ENCODE results near the gene CYB5RL. TPM values are rescaled to one million over a fixed set of nuclear protein-coding genes. Genes with fewer than 3 reads are reported as not detected.

CYB5RL gene
- total RNA-seq, 1 experiment from 2014 or later = 12.9 TPM

DNA sequence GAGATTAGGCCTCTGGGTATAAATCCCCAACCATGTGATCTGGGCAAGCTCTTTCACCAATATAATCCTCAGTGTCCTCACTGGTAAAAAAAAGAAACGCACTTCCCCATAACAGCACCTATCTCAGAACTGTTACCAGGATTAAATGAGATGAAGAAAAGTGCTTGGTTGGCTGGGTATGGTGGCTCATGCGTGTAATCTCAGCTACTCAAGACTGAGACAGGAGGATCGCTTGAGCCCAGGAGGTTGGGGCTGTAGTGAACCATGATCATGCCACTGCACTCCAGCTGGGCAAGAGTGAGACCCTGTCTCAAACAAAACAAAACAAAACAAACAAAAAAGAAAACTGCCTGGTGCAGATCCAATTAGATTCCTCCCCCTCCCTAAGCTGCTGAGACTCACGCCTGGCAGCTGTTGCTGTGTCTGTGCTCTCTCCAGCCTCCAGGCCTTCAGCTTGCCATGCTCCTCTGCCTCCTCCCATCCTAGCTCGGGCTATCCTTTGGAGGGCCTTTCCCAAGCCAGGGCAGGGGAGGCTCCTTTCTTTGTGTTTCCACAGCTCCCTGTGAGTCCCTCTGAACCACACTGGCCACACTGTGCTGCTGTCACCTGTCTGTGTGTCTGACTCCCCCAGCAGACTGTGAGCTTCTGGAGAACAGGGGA lies 19.0 kb downstream of the CYB5RL start:
- intact Hi-C loops (cut with micrococcal nuclease; ENCODE audit: unreplicated experiment) = no loop called here
- Mint-ChIP-seq H3K4me3 (ENCODE audit: low read depth, unreplicated experiment) (no peak overlapping the region), H3K4me1 (ENCODE audit: low read depth, unreplicated experiment) (no peaks in the 10 kb centered on the region), H3K9me3 (ENCODE audit: low read depth, unreplicated experiment) (no peaks in the 10 kb centered on the region), H3K27me3 (ENCODE audit: unreplicated experiment) (no peaks in the 10 kb centered on the region), H3K36me3 (ENCODE audit: insufficient read depth, unreplicated experiment) (no peaks in the 10 kb centered on the region), H3K27ac (ENCODE audit: unreplicated experiment) (no peak overlapping the region)
- CTCF ChIA-PET = interaction anchor here (1.2 kb wide), 1 partner anchor 19 kb away, joined by 4 read pairs; the partner anchor contains the start of genes CYB5RL and MRPL37
- TF ChIP-seq, protein P1, sequence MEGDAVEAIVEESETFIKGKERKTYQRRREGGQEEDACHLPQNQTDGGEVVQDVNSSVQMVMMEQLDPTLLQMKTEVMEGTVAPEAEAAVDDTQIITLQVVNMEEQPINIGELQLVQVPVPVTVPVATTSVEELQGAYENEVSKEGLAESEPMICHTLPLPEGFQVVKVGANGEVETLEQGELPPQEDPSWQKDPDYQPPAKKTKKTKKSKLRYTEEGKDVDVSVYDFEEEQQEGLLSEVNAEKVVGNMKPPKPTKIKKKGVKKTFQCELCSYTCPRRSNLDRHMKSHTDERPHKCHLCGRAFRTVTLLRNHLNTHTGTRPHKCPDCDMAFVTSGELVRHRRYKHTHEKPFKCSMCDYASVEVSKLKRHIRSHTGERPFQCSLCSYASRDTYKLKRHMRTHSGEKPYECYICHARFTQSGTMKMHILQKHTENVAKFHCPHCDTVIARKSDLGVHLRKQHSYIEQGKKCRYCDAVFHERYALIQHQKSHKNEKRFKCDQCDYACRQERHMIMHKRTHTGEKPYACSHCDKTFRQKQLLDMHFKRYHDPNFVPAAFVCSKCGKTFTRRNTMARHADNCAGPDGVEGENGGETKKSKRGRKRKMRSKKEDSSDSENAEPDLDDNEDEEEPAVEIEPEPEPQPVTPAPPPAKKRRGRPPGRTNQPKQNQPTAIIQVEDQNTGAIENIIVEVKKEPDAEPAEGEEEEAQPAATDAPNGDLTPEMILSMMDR (IDR thresholded peaks at IDR 0.05; ENCODE audit: unreplicated experiment) = no peak
- no peak for DNase-seq
- no TSS peak for BruUV-seq (replicated peaks)

DNA sequence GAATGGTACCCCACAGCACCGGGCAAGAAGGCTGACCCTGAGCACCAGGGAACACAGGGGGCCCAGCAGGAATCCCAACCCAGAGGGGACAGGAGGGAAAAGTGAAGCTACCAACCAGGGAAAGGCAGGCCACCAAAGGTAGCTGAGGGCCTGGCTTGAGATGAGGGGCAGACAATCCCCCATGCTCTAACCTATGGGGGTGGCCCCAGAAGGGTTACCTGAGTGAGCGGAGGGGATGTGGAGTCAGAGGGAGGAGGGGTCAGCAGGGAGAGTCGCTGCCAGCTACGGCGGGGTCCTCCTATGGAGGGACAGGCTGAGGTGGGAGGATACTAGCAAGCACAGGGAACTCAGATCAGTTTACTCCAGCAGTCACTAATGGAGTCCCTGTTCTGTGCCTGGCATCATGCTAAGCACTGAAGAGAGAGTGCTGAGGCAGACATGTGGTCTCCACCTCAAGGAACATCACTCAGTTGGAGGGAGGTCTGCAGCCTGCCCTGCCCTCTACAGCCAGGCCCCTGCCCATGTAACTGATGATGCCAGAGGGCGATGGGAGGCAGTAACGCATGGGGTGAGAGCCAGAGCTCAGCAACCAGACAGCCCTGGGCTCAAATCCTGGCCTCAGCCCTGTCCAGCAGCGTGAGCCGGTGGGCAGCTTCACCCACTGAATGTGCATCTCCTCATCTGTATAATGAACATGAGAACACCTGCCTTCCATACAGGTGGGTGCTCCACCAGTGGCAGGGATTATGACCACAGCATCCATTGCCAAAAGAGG lies 21.3 kb downstream of the CYB5RL start:
- TF ChIP-seq, protein P1 (IDR thresholded peaks at IDR 0.05; ENCODE audit: unreplicated experiment) = no peak
- no peak overlapping the region for H3K4me3 Mint-ChIP-seq (ENCODE audit: low read depth, unreplicated experiment)

DNA sequence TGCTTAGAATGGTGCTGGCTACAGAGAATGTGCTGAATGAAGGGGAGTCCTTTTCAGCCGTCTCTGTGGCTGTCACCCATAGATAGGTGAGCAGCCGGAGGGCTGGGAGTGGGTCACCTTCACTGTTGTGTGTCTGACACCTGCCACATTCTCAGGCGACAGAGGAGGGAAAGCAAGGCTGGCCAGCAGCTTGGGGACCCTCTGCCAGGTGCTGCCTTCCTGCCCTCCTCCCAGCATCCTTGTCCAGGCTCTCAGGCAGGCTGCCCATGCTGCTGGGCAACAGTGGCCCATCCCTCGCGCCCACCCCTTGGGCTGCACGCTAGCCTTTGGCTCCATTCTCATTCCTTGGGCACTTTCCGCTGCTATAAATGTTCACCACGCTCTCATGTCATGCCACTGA lies 22.1 kb downstream of the CYB5RL start:
- H3K27me3 Mint-ChIP-seq (ENCODE audit: unreplicated experiment) = no peaks in the 10 kb centered on the region
- H3K36me3 Mint-ChIP-seq (ENCODE audit: insufficient read depth, unreplicated experiment) = no peaks in the 10 kb centered on the region
- H3K4me1 Mint-ChIP-seq (ENCODE audit: low read depth, unreplicated experiment) = no peaks in the 10 kb centered on the region
- H3K4me3 Mint-ChIP-seq (ENCODE audit: low read depth, unreplicated experiment) = no peak overlapping the region
- DNase-seq = no peak
- intact Hi-C loops (cut with micrococcal nuclease; ENCODE audit: unreplicated experiment) = no loop called here
- H3K9me3 Mint-ChIP-seq (ENCODE audit: low read depth, unreplicated experiment) = no peaks in the 10 kb centered on the region
- no peak overlapping the region for H3K27ac Mint-ChIP-seq (ENCODE audit: unreplicated experiment)
- no TSS peak for BruUV-seq (replicated peaks)
- CTCF ChIA-PET = no interaction called here
- TF ChIP-seq, protein P1 (IDR thresholded peaks at IDR 0.05; ENCODE audit: unreplicated experiment) = no peak

More for the DNA sequence above, 21.3 kb downstream of the CYB5RL start:
- CTCF ChIA-PET = no interaction called here
- no peak for DNase-seq
- Mint-ChIP-seq H3K9me3 (ENCODE audit: low read depth, unreplicated experiment) (no peaks in the 10 kb centered on the region), H3K27me3 (ENCODE audit: unreplicated experiment) (no peaks in the 10 kb centered on the region), H3K4me1 (ENCODE audit: low read depth, unreplicated experiment) (no peaks in the 10 kb centered on the region), H3K36me3 (ENCODE audit: insufficient read depth, unreplicated experiment) (no peaks in the 10 kb centered on the region), H3K27ac (ENCODE audit: unreplicated experiment) (no peak overlapping the region)
- BruUV-seq (replicated peaks) = no TSS peak
- intact Hi-C loops (cut with micrococcal nuclease; ENCODE audit: unreplicated experiment) = no loop called here

DNA sequence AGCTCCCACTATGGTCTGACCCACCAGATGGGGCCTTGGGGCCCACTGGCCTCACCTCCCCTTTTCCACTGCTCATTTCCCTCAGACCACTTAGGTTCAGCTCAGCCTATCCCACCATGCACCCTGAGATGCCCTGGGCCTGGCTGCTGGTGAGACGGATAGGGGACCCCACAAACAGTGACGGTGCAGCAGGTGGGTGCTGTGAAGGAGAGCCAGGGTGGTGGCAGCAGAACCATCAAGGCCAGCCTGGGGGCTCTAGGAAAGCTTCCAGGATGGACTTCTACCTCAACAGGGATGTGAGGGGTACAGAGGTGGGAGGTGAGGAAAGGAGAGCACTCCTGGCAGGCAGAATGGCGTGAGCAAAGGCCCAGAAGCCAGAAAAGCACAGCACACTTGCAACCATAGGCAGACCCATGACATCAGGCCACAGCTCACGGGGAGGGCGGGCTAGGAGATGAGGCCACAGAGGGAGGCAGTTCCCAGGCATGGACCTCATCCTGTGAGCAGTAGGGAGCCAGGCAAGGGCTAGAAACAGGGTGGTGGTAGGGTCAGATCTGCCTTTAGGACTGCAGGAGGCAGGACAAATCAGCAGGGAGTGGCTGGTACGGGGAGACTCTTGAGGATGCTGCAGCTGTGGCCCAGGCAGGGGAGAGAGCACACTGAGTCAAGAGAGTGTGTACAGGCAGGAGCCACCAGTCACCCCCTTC lies 23.1 kb downstream of the CYB5RL start:
- H3K27ac Mint-ChIP-seq (ENCODE audit: unreplicated experiment) = no peak overlapping the region
- H3K36me3 Mint-ChIP-seq (ENCODE audit: insufficient read depth, unreplicated experiment) = no peaks in the 10 kb centered on the region
- no peak overlapping the region for H3K4me3 Mint-ChIP-seq (ENCODE audit: low read depth, unreplicated experiment)
- no peak for DNase-seq
- H3K27me3 Mint-ChIP-seq (ENCODE audit: unreplicated experiment) = no peaks in the 10 kb centered on the region
- intact Hi-C loops (cut with micrococcal nuclease; ENCODE audit: unreplicated experiment) = no loop called here
- BruUV-seq (replicated peaks) = no TSS peak
- TF ChIP-seq, protein P1 (IDR thresholded peaks at IDR 0.05; ENCODE audit: unreplicated experiment) = no peak
- CTCF ChIA-PET = no interaction called here
- no peaks in the 10 kb centered on the region for H3K4me1 Mint-ChIP-seq (ENCODE audit: low read depth, unreplicated experiment)
- H3K9me3 Mint-ChIP-seq (ENCODE audit: low read depth, unreplicated experiment) = no peaks in the 10 kb centered on the region
